Ascending aorta (tissue), 2 donors: ENCODE measurements around the gene MRLN. TPM values are rescaled to one million over a fixed set of nuclear protein-coding genes. Genes with fewer than 3 reads are reported as not detected.

Experiments used
- DNase-seq, 2 donors: peaks; one replicate each; pipeline ENCODE4 v3.0.0-alpha.2; 2019; ENCODE audit warnings: low spot score in 2 of 2
- H3K27ac ChIP-seq, 2 donors: fragments of 200-600 bp; sonication (generic); one replicate each; pipeline ENCODE4 v1.5.1; 2016 to 2017; ENCODE audit warnings: mild to moderate bottlenecking in 1 of 2
- H3K27me3 ChIP-seq: fragments of 200-600 bp; sonication (generic); one replicate; pipeline ENCODE4 v1.5.1; 2017
- H3K36me3 ChIP-seq, 2 donors: fragments of 200-600 bp; sonication (generic); one replicate each; pipeline ENCODE4 v1.5.1; 2016
- H3K4me1 ChIP-seq, 2 donors: fragments of 200-600 bp; sonication (generic); one replicate each; pipeline ENCODE4 v1.5.1; 2016 to 2017; ENCODE audit warnings: mild to moderate bottlenecking in 1 of 2
- H3K4me3 ChIP-seq, 2 donors: fragments of 200-600 bp; sonication (generic); one replicate each; pipeline ENCODE4 v1.5.1; 2016 to 2017; ENCODE audit warnings: mild to moderate bottlenecking in 1 of 2
- H3K9me3 ChIP-seq, 2 donors: fragments of 200-600 bp; sonication (generic); one replicate each; pipeline ENCODE4 v1.5.1; 2016
- intact Hi-C: fragments of 100-400 bp; cut with DNase I; formaldehyde crosslinking; loops from one replicate; pipeline ENCODE4 v1.15.1; 2023
- total RNA-seq: library from RNA; depleted of rRNA; stranded (reverse); fragments of >200 nt; gene quantifications from one replicate; pipeline ENCODE4 v1.1.0, GENCODE V29; 2016
- TF ChIP-seq, protein P1 (sequence below), 3 experiments: fragments of 200-600 bp in 2 of 3; fragments of 450-650 bp in 1 of 3; sonication (generic) in 2 of 3; IDR thresholded peaks; one replicate each; pipeline ENCODE4 v1.5.1; 2016 to 2019; ENCODE audit warnings: antibody characterized with exemption in 3 of 3, mild to moderate bottlenecking in 1 of 3, moderate library complexity in 1 of 3

The MRLN gene
- total RNA-seq, 1 donor from 2014 or later: not detected

GRCh38 chr10:59770689-59771088, 17.4 kb upstream of the MRLN start:
- no peaks in the 10 kb centered on the region for H3K9me3 ChIP-seq
- H3K36me3 ChIP-seq: no peaks in the 10 kb centered on the region
- TF ChIP-seq, protein P1, sequence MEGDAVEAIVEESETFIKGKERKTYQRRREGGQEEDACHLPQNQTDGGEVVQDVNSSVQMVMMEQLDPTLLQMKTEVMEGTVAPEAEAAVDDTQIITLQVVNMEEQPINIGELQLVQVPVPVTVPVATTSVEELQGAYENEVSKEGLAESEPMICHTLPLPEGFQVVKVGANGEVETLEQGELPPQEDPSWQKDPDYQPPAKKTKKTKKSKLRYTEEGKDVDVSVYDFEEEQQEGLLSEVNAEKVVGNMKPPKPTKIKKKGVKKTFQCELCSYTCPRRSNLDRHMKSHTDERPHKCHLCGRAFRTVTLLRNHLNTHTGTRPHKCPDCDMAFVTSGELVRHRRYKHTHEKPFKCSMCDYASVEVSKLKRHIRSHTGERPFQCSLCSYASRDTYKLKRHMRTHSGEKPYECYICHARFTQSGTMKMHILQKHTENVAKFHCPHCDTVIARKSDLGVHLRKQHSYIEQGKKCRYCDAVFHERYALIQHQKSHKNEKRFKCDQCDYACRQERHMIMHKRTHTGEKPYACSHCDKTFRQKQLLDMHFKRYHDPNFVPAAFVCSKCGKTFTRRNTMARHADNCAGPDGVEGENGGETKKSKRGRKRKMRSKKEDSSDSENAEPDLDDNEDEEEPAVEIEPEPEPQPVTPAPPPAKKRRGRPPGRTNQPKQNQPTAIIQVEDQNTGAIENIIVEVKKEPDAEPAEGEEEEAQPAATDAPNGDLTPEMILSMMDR (IDR thresholded peaks at IDR 0.05): no peak
- no peak overlapping the region for H3K4me3 ChIP-seq
- intact Hi-C loops: no loop called here
- no peak overlapping the region for H3K27ac ChIP-seq
- no peaks in the 10 kb centered on the region for H3K4me1 ChIP-seq
- DNase-seq: no peak
- no peaks in the 10 kb centered on the region for H3K27me3 ChIP-seq

DNA sequence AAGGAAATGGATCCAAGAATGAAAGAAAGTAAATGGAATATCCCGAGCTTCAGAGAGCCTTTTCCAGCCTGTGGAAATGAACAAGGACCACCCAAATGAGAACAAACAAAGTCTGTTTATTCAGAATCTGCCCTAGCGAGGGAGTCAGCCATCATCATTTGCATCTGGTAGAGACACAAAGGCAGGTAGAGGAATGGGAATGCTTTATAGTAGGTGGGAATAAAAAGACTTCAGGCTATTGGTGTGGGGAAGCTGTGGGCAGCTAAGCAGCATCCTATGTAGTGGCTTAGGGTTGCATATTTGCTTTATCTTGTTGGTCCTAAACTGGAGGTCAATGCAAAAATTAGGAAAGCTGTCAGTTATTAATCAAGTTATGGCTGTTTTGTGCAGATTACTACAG, 9.2 kb upstream of the MRLN start:
- Histone ChIP-seq H3K4me3 (no peak overlapping the region), H3K27me3 (no peaks in the 10 kb centered on the region), H3K4me1 (no peaks in the 10 kb centered on the region), H3K9me3 (no peaks in the 10 kb centered on the region), H3K36me3 (no peaks in the 10 kb centered on the region), H3K27ac (no peak overlapping the region)
- TF ChIP-seq, protein P1 (IDR thresholded peaks at IDR 0.05): no peak
- DNase-seq: no peak
- intact Hi-C loops: no loop called here

DNA sequence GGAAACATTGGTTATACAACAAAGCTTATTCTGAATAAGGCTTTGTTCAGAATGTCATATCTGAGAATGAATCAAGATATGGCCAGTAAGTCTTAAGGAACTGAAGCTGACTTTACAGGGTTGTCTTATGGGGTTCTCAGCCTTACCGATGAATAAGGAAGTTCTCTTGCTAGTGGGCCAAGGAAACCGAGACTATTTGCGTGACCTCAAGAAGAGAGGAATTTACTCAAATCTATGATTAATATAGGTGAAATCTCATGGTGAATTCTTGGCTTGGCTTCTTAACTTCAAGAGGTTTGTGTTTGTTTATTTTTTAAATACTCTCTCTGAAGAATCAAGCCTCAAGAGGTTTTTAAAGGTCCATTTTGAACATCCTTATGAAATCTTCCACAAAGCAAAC, 4.7 kb upstream of the MRLN start:
- H3K4me3 ChIP-seq: no peak overlapping the region
- intact Hi-C loops: no loop called here
- no peak overlapping the region for H3K27ac ChIP-seq
- no peaks in the 10 kb centered on the region for H3K36me3 ChIP-seq
- no peaks in the 10 kb centered on the region for H3K9me3 ChIP-seq
- H3K27me3 ChIP-seq: no peaks in the 10 kb centered on the region
- no peaks in the 10 kb centered on the region for H3K4me1 ChIP-seq
- no peak for DNase-seq
- TF ChIP-seq, protein P1 (IDR thresholded peaks at IDR 0.05): no peak

GRCh38 chr10:59754951-59755350, 1.7 kb upstream of the MRLN start:
- Histone ChIP-seq H3K27ac (no peak overlapping the region), H3K4me3 (no peak overlapping the region), H3K36me3 (no peaks in the 10 kb centered on the region), H3K9me3 (no peaks in the 10 kb centered on the region), H3K27me3 (no peaks in the 10 kb centered on the region), H3K4me1 (no peaks in the 10 kb centered on the region)
- TF ChIP-seq, protein P1 (IDR thresholded peaks at IDR 0.05): no peak
- DNase-seq: no peak
- intact Hi-C loops: no loop called here

DNA sequence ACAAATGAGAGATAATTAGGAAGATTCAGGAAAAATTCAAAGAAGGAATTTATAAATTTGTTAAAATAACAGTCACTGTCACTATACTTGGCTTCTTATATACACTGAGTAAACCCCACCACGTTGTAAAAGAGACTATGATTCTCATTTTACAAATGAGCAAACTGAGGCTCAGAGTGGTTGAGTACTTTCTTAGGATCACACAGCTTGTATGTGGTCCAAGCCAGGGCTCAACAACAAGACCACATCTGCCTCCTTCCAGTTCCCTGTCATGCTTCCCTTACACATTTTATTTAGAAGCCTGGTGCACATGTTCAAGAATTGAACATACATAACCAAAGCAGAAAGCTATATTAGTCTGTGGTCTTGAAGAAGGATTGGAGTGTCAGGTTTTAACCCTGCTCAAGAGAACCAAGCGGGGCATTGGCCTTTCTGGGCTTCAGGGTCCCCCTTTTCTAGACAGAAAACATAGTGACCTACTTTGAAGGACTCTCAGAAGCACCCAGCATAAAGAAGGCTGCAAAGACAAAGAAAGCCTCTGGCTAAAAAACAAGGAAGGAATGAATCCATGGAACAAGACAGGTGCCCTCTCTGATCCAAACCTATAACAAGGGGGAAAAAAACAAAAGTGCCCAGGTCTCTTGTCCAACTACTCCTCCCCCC, 846 bp downstream of the MRLN start:
- Histone ChIP-seq H3K36me3 (no peaks in the 10 kb centered on the region), H3K27ac (no peak overlapping the region), H3K4me1 (no peaks in the 10 kb centered on the region), H3K27me3 (no peaks in the 10 kb centered on the region), H3K4me3 (no peak overlapping the region), H3K9me3 (no peaks in the 10 kb centered on the region)
- no peak for DNase-seq
- intact Hi-C loops: no loop called here
- TF ChIP-seq, protein P1 (IDR thresholded peaks at IDR 0.05): no peak
